GM21447 (cell line): ENCODE measurements around the gene BTBD19.
"Not testable (repeated sequence)": the region's sequence is repeated elsewhere in the genome, so short reads cannot be mapped to it uniquely, and the experiment has no call there.

Experiments
- ATAC-seq: cut with Tn5 transposase; IDR thresholded peaks from one replicate; pipeline ENCODE4 v1.9.1; 2021; ENCODE audit not compliant: unreplicated experiment

BTBD19 gene

GRCh38 chr1:44827197-44828002 is 19.1 kb downstream of the BTBD19 start:
- ATAC-seq = no peak

GRCh38 chr1:44828003-44828651 is 19.8 kb downstream of the BTBD19 start:
- no peak for ATAC-seq

- ATAC-seq = no peak
These were observed 20.6 kb downstream of the BTBD19 start for GRCh38 chr1:44828841-44829440.

- ATAC-seq = no peak
These were observed 21.4 kb downstream of the BTBD19 start for GRCh38 chr1:44829506-44830384.

- no peak for ATAC-seq
These were observed 22.6 kb downstream of the BTBD19 start for GRCh38 chr1:44830900-44831304.

- ATAC-seq = no peak
These were observed 23.2 kb downstream of the BTBD19 start for GRCh38 chr1:44831516-44831915.

GRCh38 chr1:44832056-44832705 is 23.9 kb downstream of the BTBD19 start:
- ATAC-seq = no peak

GRCh38 chr1:44834328-44834727 is 26.0 kb downstream of the BTBD19 start:
- no peak for ATAC-seq

- no peak for ATAC-seq
These were observed 27.7 kb downstream of the BTBD19 start for GRCh38 chr1:44835738-44836675.

- not testable (repeated sequence) for ATAC-seq
These were observed 30.0 kb downstream of the BTBD19 start for GRCh38 chr1:44838294-44838693.

GRCh38 chr1:44839576-44839975 is 31.3 kb downstream of the BTBD19 start:
- ATAC-seq = no peak

- no peak for ATAC-seq
These were observed 34.2 kb downstream of the BTBD19 start for GRCh38 chr1:44842486-44842861.

GRCh38 chr1:44842862-44843655 is 34.7 kb downstream of the BTBD19 start, which contains the start of gene PTCH2:
TSS of gene PTCH2 (minus strand) at chr1:44843253. CDS start at chr1:44842932, 321 bp downstream.
- ATAC-seq = no peak

GRCh38 chr1:44846985-44847384 is 38.7 kb downstream of the BTBD19 start:
- no peak for ATAC-seq

- no peak for ATAC-seq
These were observed 39.5 kb downstream of the BTBD19 start for GRCh38 chr1:44847845-44848244.

GRCh38 chr1:44848456-44849181 is 40.3 kb downstream of the BTBD19 start:
- no peak for ATAC-seq

- no peak for ATAC-seq
These were observed 41.3 kb downstream of the BTBD19 start for GRCh38 chr1:44849575-44850132.

- ATAC-seq = no peak
These were observed 43.0 kb downstream of the BTBD19 start for GRCh38 chr1:44851308-44851707.
